GM12878 (cell line): Measurements from ENCODE around the gene PAK3. TPM values are rescaled to one million over a fixed set of nuclear protein-coding genes. Genes with fewer than 3 reads are reported as not detected.

Experiments
- ATAC-seq: fragments of 200-7000 bp; cut with Tn5 transposase; 3 replicates; pipeline ENCODE4 v1.9.1; 2020; ENCODE audit warnings: mild to moderate bottlenecking, moderate library complexity
- BruUV-seq: library from RNA; stranded (reverse); fragments of 400-500 nt; replicated peaks from 2 replicates; lab custom pipeline; 2021; lab: Mats Ljungman, UMichigan
- CTCF ChIA-PET: fragments of 300-600 bp; sonication (Branson Sonifier 250); formaldehyde crosslinking; extraction: SDS; loops from one replicate; lab custom pipeline; 2021; ENCODE audit warnings: inconsistent platforms; lab: Yijun Ruan, JAX
- POLR2A ChIA-PET: fragments of 350-600 bp; formaldehyde crosslinking; extraction: SDS; loops from one replicate; lab custom pipeline; 2021; ENCODE audit warnings: inconsistent platforms; lab: Charles Lee
- RAD21 ChIA-PET: fragments of 300-600 bp; sonication (Branson Sonifier 250); formaldehyde crosslinking; loops from one replicate; lab custom pipeline; 2023; ENCODE audit warnings: antibody characterized with exemption; ENCODE audit not compliant: unreplicated experiment; lab: Charles Lee
- SMC1A ChIA-PET: fragments of 300-600 bp; sonication (Branson Sonifier 250); formaldehyde crosslinking; loops from one replicate; lab custom pipeline; 2023; ENCODE audit not compliant: unreplicated experiment, uncharacterized antibody; lab: Charles Lee
- DNase-seq: peaks from one replicate; pipeline ENCODE4 v3.0.0-alpha.2; 2011; ENCODE audit warnings: low read depth, low spot score
- FAIRE-seq: peaks from 3 replicates; lab custom pipeline; 2011; peaks lifted over from hg19 to GRCh38; lab: Jason Lieb, UNC
- H2AFZ ChIP-seq: 2 replicates; pipeline ENCODE4 v1.6.0; 2011; ENCODE audit warnings: low read depth, low read length, control low read depth; ENCODE audit not compliant: control insufficient read depth
- H3K27ac ChIP-seq: 2 replicates; pipeline ENCODE4 v1.5.1; 2011; ENCODE audit warnings: control low read depth; ENCODE audit not compliant: control insufficient read depth, insufficient read depth
- H3K27me3 ChIP-seq, 2 experiments: replicated peaks in 1 of 2; 2 replicates each; pipeline versions ENCODE4 v1.6.0 to v1.6.1; 2011; ENCODE audit warnings: low read length in 1 of 2; ENCODE audit not compliant: control insufficient read depth in 2 of 2, insufficient read depth in 2 of 2
- H3K36me3 ChIP-seq, 2 experiments: 2 replicates each; pipeline ENCODE4 v1.5.1; 2011; ENCODE audit warnings: low read length in 1 of 2; ENCODE audit not compliant: control insufficient read depth in 2 of 2, insufficient read depth in 2 of 2
- H3K4me1 ChIP-seq: 2 replicates; pipeline ENCODE4 v1.6.1; 2011; ENCODE audit warnings: mild to moderate bottlenecking, low read length, moderate library complexity, mixed read lengths; ENCODE audit not compliant: control insufficient read depth, insufficient read depth
- H3K4me2 ChIP-seq: 2 replicates; pipeline ENCODE4 v1.6.0; 2011; ENCODE audit warnings: control low read depth; ENCODE audit not compliant: control insufficient read depth, insufficient read depth
- H3K4me3 ChIP-seq: fragments of 200-600 bp; sonication (generic); 2 replicates; pipeline ENCODE4 v1.5.1; 2016
- H3K79me2 ChIP-seq: 2 replicates; pipeline ENCODE4 v1.6.0; 2011; ENCODE audit warnings: low read length; ENCODE audit not compliant: control insufficient read depth, insufficient read depth
- H3K9ac ChIP-seq: 2 replicates; pipeline ENCODE4 v1.8.0; 2011; ENCODE audit warnings: low read length, control low read depth, mixed read lengths; ENCODE audit not compliant: control insufficient read depth, insufficient read depth
- H3K9me3 ChIP-seq: replicated peaks from 3 replicates; pipeline ENCODE4 v1.5.1; 2011; ENCODE audit warnings: mild to moderate bottlenecking, low read length; ENCODE audit not compliant: control insufficient read depth, insufficient read depth
- H4K20me1 ChIP-seq: 2 replicates; pipeline ENCODE4 v1.6.0; 2011; ENCODE audit not compliant: control insufficient read depth, insufficient read depth
- CBX3 ChIP-seq: fragments of 200-600 bp; sonication (generic); IDR thresholded peaks from 2 replicates; pipeline ENCODE4 v1.6.1; 2016; ENCODE audit warnings: low read depth, borderline replicate concordance
- HDGF ChIP-seq: fragments of 450-650 bp; IDR thresholded peaks from 2 replicates; pipeline ENCODE4 v1.6.1; 2016; ENCODE audit warnings: antibody characterized with exemption
- JUND ChIP-seq: IDR thresholded peaks from 2 replicates; pipeline ENCODE4 v1.6.1; 2012; ENCODE audit warnings: low read depth, mild to moderate bottlenecking, low read length, improper control_type of control experiment, moderate library complexity
- RCOR1 ChIP-seq: conservative IDR thresholded peaks from 2 replicates; pipeline ENCODE4 v1.6.1; 2012; ENCODE audit warnings: low read depth, low read length, improper control_type of control experiment
- RELA ChIP-seq: fragments of 450-650 bp; IDR thresholded peaks from 2 replicates; pipeline ENCODE4 v1.8.0; 2014; ENCODE audit warnings: borderline replicate concordance; ENCODE audit not compliant: partially characterized antibody
- SREBF2 ChIP-seq: IDR thresholded peaks from 2 replicates; pipeline ENCODE4 v1.6.1; 2012; ENCODE audit warnings: mild to moderate bottlenecking, low read length
- WGBS: methylation state at CpG from one replicate; pipeline ENCODE4 v1.1.6; 2016; ENCODE audit warnings: low lambda C conversion rate; ENCODE audit not compliant: insufficient replicate concordance, insufficient coverage; ENCODE audit errors: missing lambda C conversion rate; 5-methylcytosine and 5-hydroxymethylcytosine counted together
- in situ Hi-C: fragments of 300-500 bp; cut with MboI; formaldehyde crosslinking; loops from 9 replicates; pipeline ENCODE4 v1.14.3; 2018; ENCODE audit warnings: mixed read lengths
- intact Hi-C: fragments of 100-400 bp; cut with micrococcal nuclease; formaldehyde crosslinking; loops from one replicate; pipeline ENCODE4 v1.14.2; 2022; ENCODE audit not compliant: unreplicated experiment
- polyA plus RNA-seq, 11 experiments: library from polyadenylated mRNA; depleted of rRNA in 4 of 11; unstranded in 6 of 11; stranded (reverse) in 5 of 11; fragments of >200 nt; fragmentation: Nextera tagmentation in 4 of 11; fragmentation: Illumina TruSeq in 1 of 11; extraction: Ambion mirVana in 4 of 11; extraction: Trizol in 1 of 11; gene quantifications; 1 replicate in 1 of 11; 2 replicates in 10 of 11; pipeline versions ENCODE4 v1.2.1 to v1.2.3, GENCODE V29; 2011 to 2016; ENCODE audit warnings: inconsistent platforms in 2 of 11, missing spikeins in 2 of 11, low read depth in 1 of 11
- total RNA-seq, 4 experiments: library from RNA; depleted of rRNA in 3 of 4; stranded (reverse); fragments of >200 nt in 3 of 4; fragmentation: Illumina TruSeq in 1 of 4; extraction: Trizol in 1 of 4; gene quantifications; 2 replicates each; pipeline versions ENCODE4 v1.2.1 to v1.2.3, GENCODE V29; 2013 to 2021
- TF ChIP-seq, protein P1 (sequence below): fragments of 450-650 bp; IDR thresholded peaks from 2 replicates; pipeline ENCODE4 v1.6.1; 2016; ENCODE audit warnings: mild to moderate bottlenecking, moderate library complexity, borderline replicate concordance
- TF ChIP-seq, protein P2 (sequence below): fragments of 450-650 bp; IDR thresholded peaks from 2 replicates; pipeline ENCODE4 v1.6.1; 2017; ENCODE audit warnings: mild to moderate bottlenecking, moderate library complexity
- TF ChIP-seq, protein P3 (sequence below): IDR thresholded peaks from 2 replicates; pipeline ENCODE4 v1.6.1; 2011; ENCODE audit warnings: low read depth, low read length, improper control_type of control experiment, borderline replicate concordance

PAK3 gene
- total and polyA plus RNA-seq, 10 of the 15 experiments (the other 5 are each of a cell fraction or from before 2014, with no cell fraction given) = 0.02 to 0.10 (median 0.04) TPM; not detected in 6

DNA sequence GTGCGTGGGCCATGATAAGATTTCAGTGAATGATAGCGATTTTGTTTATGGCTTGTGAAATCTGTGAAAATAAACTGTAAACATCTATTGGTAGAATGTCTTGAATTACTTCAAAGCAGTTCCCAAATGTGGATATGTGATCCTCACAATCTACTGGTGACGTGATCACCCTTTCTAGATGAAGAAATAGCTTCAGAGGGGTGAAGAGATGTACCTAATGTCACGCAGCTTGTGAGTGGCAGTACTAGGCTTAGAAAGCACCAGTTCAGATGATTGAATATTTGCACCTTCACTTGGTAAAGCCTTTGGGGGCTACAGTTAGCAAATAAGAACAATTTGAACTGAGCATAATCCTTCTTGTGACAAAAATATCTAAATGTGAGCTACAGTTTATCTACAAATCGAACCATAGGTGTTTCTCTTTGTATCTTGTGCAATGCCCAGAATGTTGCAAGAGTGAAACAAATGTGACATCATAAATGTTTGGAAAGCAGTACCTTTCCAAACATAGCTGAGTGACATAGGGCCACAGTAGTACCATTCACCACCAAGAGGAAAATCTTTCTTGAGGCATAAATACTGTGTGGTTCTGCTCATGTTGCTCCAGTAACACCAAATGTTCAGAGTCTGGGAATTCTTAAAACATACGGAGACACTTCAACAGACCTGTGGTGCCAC, 14.2 kb downstream of the PAK3 start:
- Histone ChIP-seq H3K4me1 (no peaks in the 10 kb centered on the region), H3K9me3 (no peaks in the 10 kb centered on the region), H2AFZ (no peak overlapping the region), H3K27ac (no peak overlapping the region), H3K36me3 (no peaks in the 10 kb centered on the region), H3K4me3 (no peak overlapping the region), H3K4me2 (no peak overlapping the region), H4K20me1 (no peaks in the 10 kb centered on the region), H3K9ac (no peak overlapping the region), H3K79me2 (no peaks in the 10 kb centered on the region), H3K27me3 (no peaks in the 10 kb centered on the region; a peak in 1 of 4 replicates)
- DNase-seq = no peak
- no peak for TF ChIP-seq JUND
- no peak for TF ChIP-seq RELA
- TF ChIP-seq, protein P1, sequence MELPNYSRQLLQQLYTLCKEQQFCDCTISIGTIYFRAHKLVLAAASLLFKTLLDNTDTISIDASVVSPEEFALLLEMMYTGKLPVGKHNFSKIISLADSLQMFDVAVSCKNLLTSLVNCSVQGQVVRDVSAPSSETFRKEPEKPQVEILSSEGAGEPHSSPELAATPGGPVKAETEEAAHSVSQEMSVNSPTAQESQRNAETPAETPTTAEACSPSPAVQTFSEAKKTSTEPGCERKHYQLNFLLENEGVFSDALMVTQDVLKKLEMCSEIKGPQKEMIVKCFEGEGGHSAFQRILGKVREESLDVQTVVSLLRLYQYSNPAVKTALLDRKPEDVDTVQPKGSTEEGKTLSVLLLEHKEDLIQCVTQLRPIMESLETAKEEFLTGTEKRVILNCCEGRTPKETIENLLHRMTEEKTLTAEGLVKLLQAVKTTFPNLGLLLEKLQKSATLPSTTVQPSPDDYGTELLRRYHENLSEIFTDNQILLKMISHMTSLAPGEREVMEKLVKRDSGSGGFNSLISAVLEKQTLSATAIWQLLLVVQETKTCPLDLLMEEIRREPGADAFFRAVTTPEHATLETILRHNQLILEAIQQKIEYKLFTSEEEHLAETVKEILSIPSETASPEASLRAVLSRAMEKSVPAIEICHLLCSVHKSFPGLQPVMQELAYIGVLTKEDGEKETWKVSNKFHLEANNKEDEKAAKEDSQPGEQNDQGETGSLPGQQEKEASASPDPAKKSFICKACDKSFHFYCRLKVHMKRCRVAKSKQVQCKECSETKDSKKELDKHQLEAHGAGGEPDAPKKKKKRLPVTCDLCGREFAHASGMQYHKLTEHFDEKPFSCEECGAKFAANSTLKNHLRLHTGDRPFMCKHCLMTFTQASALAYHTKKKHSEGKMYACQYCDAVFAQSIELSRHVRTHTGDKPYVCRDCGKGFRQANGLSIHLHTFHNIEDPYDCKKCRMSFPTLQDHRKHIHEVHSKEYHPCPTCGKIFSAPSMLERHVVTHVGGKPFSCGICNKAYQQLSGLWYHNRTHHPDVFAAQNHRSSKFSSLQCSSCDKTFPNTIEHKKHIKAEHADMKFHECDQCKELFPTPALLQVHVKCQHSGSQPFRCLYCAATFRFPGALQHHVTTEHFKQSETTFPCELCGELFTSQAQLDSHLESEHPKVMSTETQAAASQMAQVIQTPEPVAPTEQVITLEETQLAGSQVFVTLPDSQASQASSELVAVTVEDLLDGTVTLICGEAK = no peak
- TF ChIP-seq, protein P2, sequence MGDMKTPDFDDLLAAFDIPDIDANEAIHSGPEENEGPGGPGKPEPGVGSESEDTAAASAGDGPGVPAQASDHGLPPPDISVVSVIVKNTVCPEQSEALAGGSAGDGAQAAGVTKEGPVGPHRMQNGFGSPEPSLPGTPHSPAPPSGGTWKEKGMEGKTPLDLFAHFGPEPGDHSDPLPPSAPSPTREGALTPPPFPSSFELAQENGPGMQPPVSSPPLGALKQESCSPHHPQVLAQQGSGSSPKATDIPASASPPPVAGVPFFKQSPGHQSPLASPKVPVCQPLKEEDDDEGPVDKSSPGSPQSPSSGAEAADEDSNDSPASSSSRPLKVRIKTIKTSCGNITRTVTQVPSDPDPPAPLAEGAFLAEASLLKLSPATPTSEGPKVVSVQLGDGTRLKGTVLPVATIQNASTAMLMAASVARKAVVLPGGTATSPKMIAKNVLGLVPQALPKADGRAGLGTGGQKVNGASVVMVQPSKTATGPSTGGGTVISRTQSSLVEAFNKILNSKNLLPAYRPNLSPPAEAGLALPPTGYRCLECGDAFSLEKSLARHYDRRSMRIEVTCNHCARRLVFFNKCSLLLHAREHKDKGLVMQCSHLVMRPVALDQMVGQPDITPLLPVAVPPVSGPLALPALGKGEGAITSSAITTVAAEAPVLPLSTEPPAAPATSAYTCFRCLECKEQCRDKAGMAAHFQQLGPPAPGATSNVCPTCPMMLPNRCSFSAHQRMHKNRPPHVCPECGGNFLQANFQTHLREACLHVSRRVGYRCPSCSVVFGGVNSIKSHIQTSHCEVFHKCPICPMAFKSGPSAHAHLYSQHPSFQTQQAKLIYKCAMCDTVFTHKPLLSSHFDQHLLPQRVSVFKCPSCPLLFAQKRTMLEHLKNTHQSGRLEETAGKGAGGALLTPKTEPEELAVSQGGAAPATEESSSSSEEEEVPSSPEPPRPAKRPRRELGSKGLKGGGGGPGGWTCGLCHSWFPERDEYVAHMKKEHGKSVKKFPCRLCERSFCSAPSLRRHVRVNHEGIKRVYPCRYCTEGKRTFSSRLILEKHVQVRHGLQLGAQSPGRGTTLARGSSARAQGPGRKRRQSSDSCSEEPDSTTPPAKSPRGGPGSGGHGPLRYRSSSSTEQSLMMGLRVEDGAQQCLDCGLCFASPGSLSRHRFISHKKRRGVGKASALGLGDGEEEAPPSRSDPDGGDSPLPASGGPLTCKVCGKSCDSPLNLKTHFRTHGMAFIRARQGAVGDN = no peak
- no peak for TF ChIP-seq CBX3
- TF ChIP-seq RCOR1 = no peak
- no peak for TF ChIP-seq SREBF2
- TF ChIP-seq, protein P3, sequence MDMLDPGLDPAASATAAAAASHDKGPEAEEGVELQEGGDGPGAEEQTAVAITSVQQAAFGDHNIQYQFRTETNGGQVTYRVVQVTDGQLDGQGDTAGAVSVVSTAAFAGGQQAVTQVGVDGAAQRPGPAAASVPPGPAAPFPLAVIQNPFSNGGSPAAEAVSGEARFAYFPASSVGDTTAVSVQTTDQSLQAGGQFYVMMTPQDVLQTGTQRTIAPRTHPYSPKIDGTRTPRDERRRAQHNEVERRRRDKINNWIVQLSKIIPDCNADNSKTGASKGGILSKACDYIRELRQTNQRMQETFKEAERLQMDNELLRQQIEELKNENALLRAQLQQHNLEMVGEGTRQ = no peak
- no peak for TF ChIP-seq HDGF
- intact Hi-C loops = no loop called here
- FAIRE-seq = no peak
- ChIA-PET POLR2A (no interaction called here), CTCF (interaction anchor here (0.9 to 1.1 kb wide), 2 partner anchors 10 to 11 kb away, joined by 3 to 5 read pairs; no protein-coding TSS in a partner anchor), SMC1A (interaction anchor here (0.7 to 1.8 kb wide), 4 partner anchors 12 to 40 kb away, joined by 3 to 4 read pairs (median 3); no protein-coding TSS in a partner anchor), RAD21 (no interaction called here)
- no TSS peak for BruUV-seq
- ATAC-seq = no peak
- in situ Hi-C loops = no loop called here
- WGBS = 38% methylated on average over 6 of the region's 6 CpGs
